H9 (cell line): Measurements from ENCODE around the gene CXCL13. TPM values are rescaled to one million over a fixed set of nuclear protein-coding genes. Genes with fewer than 3 reads are reported as not detected.

ENCODE experiments used
- DNase-seq: peaks from one replicate; pipeline ENCODE4 v3.0.0-alpha.2; 2017
- H2AFZ ChIP-seq: one replicate; pipeline ENCODE4 v1.6.1; 2013; ENCODE audit warnings: mild to moderate bottlenecking, low read length, control low read depth, moderate library complexity
- H2AK5ac ChIP-seq: 2 replicates; pipeline ENCODE4 v1.6.1; 2013; ENCODE audit warnings: low read length, control low read depth, mixed read lengths; ENCODE audit not compliant: insufficient read length
- H2BK120ac ChIP-seq: one replicate; pipeline ENCODE4 v1.6.1; 2013; ENCODE audit warnings: low read depth, mild to moderate bottlenecking, low read length, control low read depth, inconsistent platforms; ENCODE audit not compliant: poor library complexity, severe bottlenecking
- H2BK12ac ChIP-seq: 2 replicates; pipeline ENCODE4 v1.6.1; 2013; ENCODE audit warnings: low read length, control low read depth, mixed read lengths, low read depth; ENCODE audit not compliant: insufficient read length
- H2BK15ac ChIP-seq: 2 replicates; pipeline ENCODE4 v1.6.1; 2013; ENCODE audit warnings: low read depth, low read length, control low read depth
- H2BK20ac ChIP-seq: one replicate; pipeline ENCODE4 v1.6.1; 2013; ENCODE audit warnings: low read depth, mild to moderate bottlenecking, low read length, control low read depth, inconsistent platforms; ENCODE audit not compliant: poor library complexity, severe bottlenecking
- H2BK5ac ChIP-seq: 2 replicates; pipeline ENCODE4 v1.6.1; 2013; ENCODE audit warnings: low read length, control low read depth, mixed read lengths; ENCODE audit not compliant: insufficient read length
- H3K14ac ChIP-seq: 2 replicates; pipeline ENCODE4 v1.6.1; 2013; ENCODE audit warnings: low read length, control low read depth; ENCODE audit not compliant: insufficient read depth
- H3K18ac ChIP-seq: 2 replicates; pipeline ENCODE4 v1.6.1; 2013; ENCODE audit warnings: low read depth, mild to moderate bottlenecking, mixed read lengths, low read length, control low read depth; ENCODE audit not compliant: insufficient read length
- H3K23ac ChIP-seq: 2 replicates; pipeline ENCODE4 v1.6.1; 2013; ENCODE audit warnings: low read length, control low read depth, mixed read lengths, low read depth; ENCODE audit not compliant: insufficient read length
- H3K23me2 ChIP-seq: 2 replicates; pipeline ENCODE4 v1.6.1; 2013; ENCODE audit warnings: low read depth, mild to moderate bottlenecking, mixed read lengths, low read length, control low read depth; ENCODE audit not compliant: insufficient read length, poor library complexity, severe bottlenecking
- H3K27ac ChIP-seq: 2 replicates; pipeline ENCODE4 v1.5.1; 2013; ENCODE audit warnings: low read length, control low read depth, mixed read lengths, low read depth; ENCODE audit not compliant: insufficient read length
- H3K27me3 ChIP-seq: 2 replicates; pipeline ENCODE4 v1.6.1; 2013; ENCODE audit warnings: low read length, control low read depth, inconsistent platforms; ENCODE audit not compliant: insufficient read depth
- H3K4ac ChIP-seq: 2 replicates; pipeline ENCODE4 v1.6.1; 2013; ENCODE audit warnings: low read depth, mild to moderate bottlenecking, control low read depth, inconsistent platforms, low read length, moderate library complexity
- H3K4me1 ChIP-seq: 2 replicates; pipeline ENCODE4 v1.6.1; 2013; ENCODE audit warnings: low read length, control low read depth, inconsistent platforms; ENCODE audit not compliant: insufficient read depth
- H3K4me2 ChIP-seq: 2 replicates; pipeline ENCODE4 v1.6.1; 2013; ENCODE audit warnings: low read length, control low read depth, mixed read lengths; ENCODE audit not compliant: insufficient read length, insufficient read depth
- H3K56ac ChIP-seq: 2 replicates; pipeline ENCODE4 v1.6.1; 2013; ENCODE audit warnings: low read depth, mild to moderate bottlenecking, mixed read lengths, low read length, control low read depth; ENCODE audit not compliant: insufficient read length
- H3K79me1 ChIP-seq: 2 replicates; pipeline ENCODE4 v1.6.1; 2013; ENCODE audit warnings: low read depth, mild to moderate bottlenecking, moderate library complexity, low read length, control low read depth, inconsistent platforms; ENCODE audit not compliant: insufficient read depth, poor library complexity, severe bottlenecking
- H3K79me2 ChIP-seq: 2 replicates; pipeline ENCODE4 v1.6.1; 2013; ENCODE audit warnings: low read length, control low read depth, inconsistent platforms; ENCODE audit not compliant: insufficient read depth
- H3K9ac ChIP-seq: 2 replicates; pipeline ENCODE4 v1.6.1; 2013; ENCODE audit warnings: low read length, control low read depth, mixed read lengths; ENCODE audit not compliant: insufficient read length; ENCODE audit errors: extremely low read depth
- H3K9me3 ChIP-seq: one replicate; pipeline ENCODE4 v1.6.1; 2013; ENCODE audit warnings: low read depth, low read length, inconsistent platforms; ENCODE audit not compliant: control insufficient read depth
- H3T11ph ChIP-seq: one replicate; pipeline ENCODE4 v1.6.1; 2013; ENCODE audit warnings: mild to moderate bottlenecking, low read length, control low read depth, inconsistent platforms
- H4K20me1 ChIP-seq: one replicate; pipeline ENCODE4 v1.6.1; 2013; ENCODE audit not compliant: control insufficient read depth, insufficient read length, insufficient read depth
- H4K5ac ChIP-seq: 2 replicates; pipeline ENCODE4 v1.6.1; 2013; ENCODE audit warnings: low read depth, mild to moderate bottlenecking, mixed read lengths, low read length, control low read depth; ENCODE audit not compliant: insufficient read length
- H4K8ac ChIP-seq: replicated peaks from 2 replicates; pipeline ENCODE4 v1.6.1; 2013; ENCODE audit warnings: low read length, control low read depth, mixed read lengths, low read depth; ENCODE audit not compliant: insufficient read length
- H4K91ac ChIP-seq: 2 replicates; pipeline ENCODE4 v1.6.1; 2013; ENCODE audit warnings: low read depth, mild to moderate bottlenecking, moderate library complexity, mixed read lengths, low read length, control low read depth; ENCODE audit not compliant: insufficient read length
- H3K27ac Mint-ChIP-seq, 3 experiments: 2 replicates in 2 of 3; 3 replicates in 1 of 3; pipeline ENCODE4 v1.8.0; 2020 to 2021; ENCODE audit warnings: mixed read lengths in 3 of 3, mild to moderate bottlenecking in 1 of 3, moderate library complexity in 1 of 3
- H3K27me3 Mint-ChIP-seq: 2 replicates; pipeline ENCODE4 v1.8.0; 2021; ENCODE audit warnings: low read depth, mild to moderate bottlenecking, moderate library complexity, mixed read lengths
- H3K36me3 Mint-ChIP-seq, 3 experiments: 2 replicates in 2 of 3; 3 replicates in 1 of 3; pipeline ENCODE4 v1.8.0; 2020 to 2021; ENCODE audit warnings: low read depth in 3 of 3, mixed read lengths in 3 of 3; ENCODE audit not compliant: insufficient read depth in 1 of 3
- H3K4me1 Mint-ChIP-seq, 2 experiments: 2 replicates each; pipeline ENCODE4 v1.8.0; 2020; ENCODE audit warnings: mixed read lengths in 2 of 2
- H3K4me3 Mint-ChIP-seq, 2 experiments: 2 replicates in 1 of 2; 3 replicates in 1 of 2; pipeline ENCODE4 v1.8.0; 2020 to 2021; ENCODE audit warnings: mild to moderate bottlenecking in 2 of 2, mixed read lengths in 2 of 2, moderate library complexity in 1 of 2
- H3K9me3 Mint-ChIP-seq, 2 experiments: 2 replicates in 1 of 2; 3 replicates in 1 of 2; pipeline ENCODE4 v1.8.0; 2020; ENCODE audit warnings: mild to moderate bottlenecking in 2 of 2, mixed read lengths in 2 of 2, moderate library complexity in 1 of 2
- total RNA-seq: library from RNA; stranded (reverse); gene quantifications from 2 replicates; pipeline ENCODE4 v1.2.1, GENCODE V29; 2021
- TF ChIP-seq, protein P1 (sequence below): fragments of 200-600 bp; sonication (generic); conservative IDR thresholded peaks from 3 replicates; pipeline ENCODE4 v1.8.0; 2021; ENCODE audit warnings: antibody characterized with exemption, mild to moderate bottlenecking

CXCL13 gene
- total RNA-seq, 1 experiment from 2014 or later = not detected

DNA sequence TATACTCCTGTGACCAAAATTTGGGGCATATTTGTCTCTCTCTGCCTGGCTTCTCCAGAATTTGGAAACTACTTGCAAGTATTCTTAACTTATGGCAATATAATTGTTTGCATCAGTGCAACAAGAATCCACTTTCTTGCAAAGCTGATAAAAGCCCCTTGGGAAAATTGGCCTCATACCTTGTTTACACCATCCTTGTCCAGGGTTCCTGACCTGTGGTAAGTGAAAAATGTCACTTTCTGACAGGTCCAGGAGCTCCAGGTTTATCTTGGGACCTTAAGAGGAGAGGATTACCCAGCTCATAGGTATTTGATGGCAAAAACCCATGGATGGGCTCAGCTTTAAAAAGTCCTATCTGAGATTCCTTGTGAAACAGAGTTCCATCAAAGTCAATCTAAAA, 29.3 kb upstream of the CXCL13 start:
- Histone ChIP-seq H3K9me3 (no peaks in the 10 kb centered on the region), H2BK5ac (no peak overlapping the region), H2BK20ac (no peak overlapping the region), H3K4me2 (no peak overlapping the region), H3K27ac (no peak overlapping the region), H2AK5ac (no peak overlapping the region), H3T11ph (no peak overlapping the region), H4K20me1 (no peaks in the 10 kb centered on the region), H3K79me2 (no peaks in the 10 kb centered on the region), H3K79me1 (no peaks in the 10 kb centered on the region), H2BK12ac (no peak overlapping the region), H3K4me1 (no peaks in the 10 kb centered on the region), H3K23ac (no peak overlapping the region), H3K4ac (no peak overlapping the region), H2BK120ac (no peak overlapping the region), H3K18ac (no peak overlapping the region), H3K27me3 (no peaks in the 10 kb centered on the region), H4K91ac (no peak overlapping the region), H2BK15ac (no peak overlapping the region), H2AFZ (no peak overlapping the region), H4K5ac (no peak overlapping the region), H3K56ac (no peak overlapping the region), H3K23me2 (no peaks in the 10 kb centered on the region), H3K14ac (no peak overlapping the region), H3K9ac (no peak overlapping the region), H4K8ac (no peak overlapping the region)
- H3K36me3 Mint-ChIP-seq = no peaks in the 10 kb centered on the region; a peak in 1 of 7 replicates
- TF ChIP-seq, protein P1, sequence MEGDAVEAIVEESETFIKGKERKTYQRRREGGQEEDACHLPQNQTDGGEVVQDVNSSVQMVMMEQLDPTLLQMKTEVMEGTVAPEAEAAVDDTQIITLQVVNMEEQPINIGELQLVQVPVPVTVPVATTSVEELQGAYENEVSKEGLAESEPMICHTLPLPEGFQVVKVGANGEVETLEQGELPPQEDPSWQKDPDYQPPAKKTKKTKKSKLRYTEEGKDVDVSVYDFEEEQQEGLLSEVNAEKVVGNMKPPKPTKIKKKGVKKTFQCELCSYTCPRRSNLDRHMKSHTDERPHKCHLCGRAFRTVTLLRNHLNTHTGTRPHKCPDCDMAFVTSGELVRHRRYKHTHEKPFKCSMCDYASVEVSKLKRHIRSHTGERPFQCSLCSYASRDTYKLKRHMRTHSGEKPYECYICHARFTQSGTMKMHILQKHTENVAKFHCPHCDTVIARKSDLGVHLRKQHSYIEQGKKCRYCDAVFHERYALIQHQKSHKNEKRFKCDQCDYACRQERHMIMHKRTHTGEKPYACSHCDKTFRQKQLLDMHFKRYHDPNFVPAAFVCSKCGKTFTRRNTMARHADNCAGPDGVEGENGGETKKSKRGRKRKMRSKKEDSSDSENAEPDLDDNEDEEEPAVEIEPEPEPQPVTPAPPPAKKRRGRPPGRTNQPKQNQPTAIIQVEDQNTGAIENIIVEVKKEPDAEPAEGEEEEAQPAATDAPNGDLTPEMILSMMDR = no peak
- no peak overlapping the region for H3K27ac Mint-ChIP-seq
- no peak for DNase-seq
- H3K9me3 Mint-ChIP-seq = peaks cover 16 to 24% of the 10 kb centered on the region in 2 experiments; a peak in 4 of 5 replicates
- H3K4me3 Mint-ChIP-seq = no peak overlapping the region
- no peaks in the 10 kb centered on the region; the same call in 1 of the 2 replicates for H3K27me3 Mint-ChIP-seq
- peaks cover 0 to 2% of the 10 kb centered on the region in 2 experiments; a peak in 1 of 4 replicates for H3K4me1 Mint-ChIP-seq
